Progenitor cell of endocrine pancreas (in vitro differentiated cells): Measurements from ENCODE around the gene FOXRED2. TPM values are rescaled to one million over a fixed set of nuclear protein-coding genes. Genes with fewer than 3 reads are reported as not detected.
A peak's percentile ranks its signal among the peaks of the same experiment; 100 is the strongest.

Experiments
- DNase-seq: peaks from one replicate; pipeline ENCODE4 v3.0.0; 2021; ENCODE audit warnings: low spot score; ENCODE audit not compliant: unreplicated experiment
- H3K27ac Mint-ChIP-seq: 2 replicates; pipeline ENCODE4 v1.8.0; 2021; ENCODE audit warnings: mild to moderate bottlenecking, moderate library complexity, mixed read lengths
- H3K27me3 Mint-ChIP-seq: 2 replicates; pipeline ENCODE4 v1.8.0; 2021; ENCODE audit warnings: mixed read lengths
- H3K36me3 Mint-ChIP-seq: 2 replicates; pipeline ENCODE4 v1.8.0; 2022; ENCODE audit warnings: mixed read lengths; ENCODE audit not compliant: insufficient read depth
- H3K4me1 Mint-ChIP-seq: 2 replicates; pipeline ENCODE4 v1.8.0; 2021; ENCODE audit warnings: low read depth, mixed read lengths
- H3K4me3 Mint-ChIP-seq: 2 replicates; pipeline ENCODE4 v1.8.0; 2021; ENCODE audit warnings: low read depth, mild to moderate bottlenecking, moderate library complexity, mixed read lengths
- H3K9me3 Mint-ChIP-seq: 2 replicates; pipeline ENCODE4 v1.8.0; 2021; ENCODE audit warnings: low read depth, mixed read lengths
- total RNA-seq: library from RNA; stranded (reverse); gene quantifications from 2 replicates; pipeline ENCODE4 v1.2.1, GENCODE V29; 2021
- TF ChIP-seq, protein P1 (sequence below): fragments of 200-600 bp; sonication (generic); IDR thresholded peaks from one replicate; pipeline ENCODE4 v1.5.0; 2021; ENCODE audit warnings: antibody characterized with exemption, mild to moderate bottlenecking; ENCODE audit not compliant: unreplicated experiment

Gene FOXRED2
- total RNA-seq, 1 donor from 2014 or later, result 23.5 TPM

GRCh38 chr22:36464715-36465231 is 42.1 kb downstream of the FOXRED2 start:
- no peaks in the 10 kb centered on the region for H3K27me3 Mint-ChIP-seq
- TF ChIP-seq, protein P1, sequence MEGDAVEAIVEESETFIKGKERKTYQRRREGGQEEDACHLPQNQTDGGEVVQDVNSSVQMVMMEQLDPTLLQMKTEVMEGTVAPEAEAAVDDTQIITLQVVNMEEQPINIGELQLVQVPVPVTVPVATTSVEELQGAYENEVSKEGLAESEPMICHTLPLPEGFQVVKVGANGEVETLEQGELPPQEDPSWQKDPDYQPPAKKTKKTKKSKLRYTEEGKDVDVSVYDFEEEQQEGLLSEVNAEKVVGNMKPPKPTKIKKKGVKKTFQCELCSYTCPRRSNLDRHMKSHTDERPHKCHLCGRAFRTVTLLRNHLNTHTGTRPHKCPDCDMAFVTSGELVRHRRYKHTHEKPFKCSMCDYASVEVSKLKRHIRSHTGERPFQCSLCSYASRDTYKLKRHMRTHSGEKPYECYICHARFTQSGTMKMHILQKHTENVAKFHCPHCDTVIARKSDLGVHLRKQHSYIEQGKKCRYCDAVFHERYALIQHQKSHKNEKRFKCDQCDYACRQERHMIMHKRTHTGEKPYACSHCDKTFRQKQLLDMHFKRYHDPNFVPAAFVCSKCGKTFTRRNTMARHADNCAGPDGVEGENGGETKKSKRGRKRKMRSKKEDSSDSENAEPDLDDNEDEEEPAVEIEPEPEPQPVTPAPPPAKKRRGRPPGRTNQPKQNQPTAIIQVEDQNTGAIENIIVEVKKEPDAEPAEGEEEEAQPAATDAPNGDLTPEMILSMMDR, result no peak
- H3K4me3 Mint-ChIP-seq, result no peak overlapping the region
- no peaks in the 10 kb centered on the region for H3K9me3 Mint-ChIP-seq
- no peak for DNase-seq
- H3K36me3 Mint-ChIP-seq, result no peaks in the 10 kb centered on the region
- H3K4me1 Mint-ChIP-seq, result peaks cover 13% of the 10 kb centered on the region
- no peak overlapping the region for H3K27ac Mint-ChIP-seq

DNA sequence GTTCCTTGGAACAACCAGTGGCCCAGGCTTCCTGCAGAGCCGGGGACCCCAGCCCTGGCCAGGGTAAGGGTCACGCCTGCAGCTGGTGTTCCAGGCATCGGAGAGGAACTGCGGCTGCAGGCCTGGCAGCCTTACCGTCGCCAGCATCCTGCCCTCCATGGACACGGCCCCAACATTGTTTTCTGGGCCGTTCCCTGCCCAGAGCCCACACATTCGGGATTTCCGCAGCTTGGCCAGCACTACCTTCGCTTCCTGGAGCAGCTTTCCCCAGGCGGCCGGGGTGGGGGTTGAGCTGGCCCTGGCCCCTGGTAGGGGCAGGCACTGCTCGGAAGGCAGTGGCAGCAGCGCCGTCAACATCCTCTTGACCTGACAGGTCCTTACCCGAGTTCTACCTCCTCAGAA is 43.1 kb downstream of the FOXRED2 start:
- peaks cover 20% of the 10 kb centered on the region for H3K4me1 Mint-ChIP-seq
- no peak for DNase-seq
- no peak overlapping the region for H3K4me3 Mint-ChIP-seq
- H3K36me3 Mint-ChIP-seq, result no peaks in the 10 kb centered on the region
- H3K27ac Mint-ChIP-seq, result no peak overlapping the region
- TF ChIP-seq, protein P1, result no peak
- no peaks in the 10 kb centered on the region for H3K9me3 Mint-ChIP-seq
- H3K27me3 Mint-ChIP-seq, result no peaks in the 10 kb centered on the region

- TF ChIP-seq, protein P1, result no peak
- Mint-ChIP-seq H3K27me3 (no peaks in the 10 kb centered on the region), H3K4me3 (no peak overlapping the region), H3K4me1 (peaks cover 20% of the 10 kb centered on the region), H3K9me3 (no peaks in the 10 kb centered on the region), H3K27ac (peak overlapping the region; percentile 97), H3K36me3 (no peaks in the 10 kb centered on the region)
- peak; percentile 35 for DNase-seq
Observed at GRCh38 chr22:36461665-36462649, 44.9 kb downstream of the FOXRED2 start.

DNA sequence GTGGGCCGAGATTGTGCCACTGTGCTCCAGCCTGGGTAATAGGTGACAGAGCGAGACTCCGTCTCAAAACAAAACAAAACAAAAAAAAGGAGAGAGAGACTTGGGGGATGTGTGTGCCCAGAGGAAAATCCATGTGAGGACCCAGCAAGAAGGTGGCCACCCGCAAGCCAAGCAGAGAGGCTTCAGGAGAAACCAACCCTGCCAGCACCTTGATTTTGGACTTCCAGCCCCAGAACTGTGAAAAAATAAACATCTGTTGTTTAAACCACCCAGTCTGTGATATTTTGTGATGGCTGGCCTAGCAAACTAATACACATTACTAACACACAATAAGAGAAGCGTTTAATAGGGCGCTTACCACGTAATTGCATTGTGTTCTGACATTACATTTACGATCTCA is 46.6 kb downstream of the FOXRED2 start:
- TF ChIP-seq, protein P1, result no peak
- no peak overlapping the region for H3K4me3 Mint-ChIP-seq
- H3K9me3 Mint-ChIP-seq, result no peaks in the 10 kb centered on the region
- peaks cover 26% of the 10 kb centered on the region for H3K4me1 Mint-ChIP-seq
- DNase-seq, result no peak
- no peaks in the 10 kb centered on the region for H3K27me3 Mint-ChIP-seq
- no peaks in the 10 kb centered on the region for H3K36me3 Mint-ChIP-seq
- H3K27ac Mint-ChIP-seq, result peak overlapping the region; percentile 98

GRCh38 chr22:36457688-36458450 is 49.0 kb downstream of the FOXRED2 start:
- H3K27ac Mint-ChIP-seq, result peak overlapping the region; percentile 52
- no peak for DNase-seq
- no peaks in the 10 kb centered on the region for H3K9me3 Mint-ChIP-seq
- H3K4me3 Mint-ChIP-seq, result no peak overlapping the region
- H3K36me3 Mint-ChIP-seq, result no peaks in the 10 kb centered on the region
- H3K27me3 Mint-ChIP-seq, result no peaks in the 10 kb centered on the region
- H3K4me1 Mint-ChIP-seq, result peaks cover 28% of the 10 kb centered on the region
- TF ChIP-seq, protein P1, result no peak
